AG10803 (cell line): Measurements from ENCODE around the gene CDK14.
"Not testable (repeated sequence)": the region's sequence is repeated elsewhere in the genome, so short reads cannot be mapped to it uniquely, and the experiment has no call there.

Source experiments
- DNase-seq: peaks from one replicate; pipeline ENCODE4 v3.0.0; 2010; ENCODE audit warnings: low read depth
- H3K4me3 ChIP-seq: 2 replicates; pipeline ENCODE4 v1.5.1; 2011; ENCODE audit warnings: mild to moderate bottlenecking, low read length, control low read depth
- TF ChIP-seq, protein P1 (sequence below): conservative IDR thresholded peaks from 2 replicates; pipeline ENCODE4 v1.5.1; 2011; ENCODE audit warnings: mild to moderate bottlenecking, low read length, control low read depth, inconsistent platforms

The CDK14 gene

GRCh38 chr7:90918303-90918702 lies 322.2 kb downstream of the CDK14 start:
- TF ChIP-seq, protein P1, sequence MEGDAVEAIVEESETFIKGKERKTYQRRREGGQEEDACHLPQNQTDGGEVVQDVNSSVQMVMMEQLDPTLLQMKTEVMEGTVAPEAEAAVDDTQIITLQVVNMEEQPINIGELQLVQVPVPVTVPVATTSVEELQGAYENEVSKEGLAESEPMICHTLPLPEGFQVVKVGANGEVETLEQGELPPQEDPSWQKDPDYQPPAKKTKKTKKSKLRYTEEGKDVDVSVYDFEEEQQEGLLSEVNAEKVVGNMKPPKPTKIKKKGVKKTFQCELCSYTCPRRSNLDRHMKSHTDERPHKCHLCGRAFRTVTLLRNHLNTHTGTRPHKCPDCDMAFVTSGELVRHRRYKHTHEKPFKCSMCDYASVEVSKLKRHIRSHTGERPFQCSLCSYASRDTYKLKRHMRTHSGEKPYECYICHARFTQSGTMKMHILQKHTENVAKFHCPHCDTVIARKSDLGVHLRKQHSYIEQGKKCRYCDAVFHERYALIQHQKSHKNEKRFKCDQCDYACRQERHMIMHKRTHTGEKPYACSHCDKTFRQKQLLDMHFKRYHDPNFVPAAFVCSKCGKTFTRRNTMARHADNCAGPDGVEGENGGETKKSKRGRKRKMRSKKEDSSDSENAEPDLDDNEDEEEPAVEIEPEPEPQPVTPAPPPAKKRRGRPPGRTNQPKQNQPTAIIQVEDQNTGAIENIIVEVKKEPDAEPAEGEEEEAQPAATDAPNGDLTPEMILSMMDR: no peak
- no peak for DNase-seq
- no peak overlapping the region for H3K4me3 ChIP-seq

- TF ChIP-seq, protein P1: no peak
- no peak overlapping the region for H3K4me3 ChIP-seq
- no peak for DNase-seq
Measured at GRCh38 chr7:90919816-90920215, 323.7 kb downstream of the CDK14 start.

GRCh38 chr7:90920336-90920735 lies 324.2 kb downstream of the CDK14 start:
- no peak overlapping the region for H3K4me3 ChIP-seq
- DNase-seq: no peak
- TF ChIP-seq, protein P1: no peak

DNA sequence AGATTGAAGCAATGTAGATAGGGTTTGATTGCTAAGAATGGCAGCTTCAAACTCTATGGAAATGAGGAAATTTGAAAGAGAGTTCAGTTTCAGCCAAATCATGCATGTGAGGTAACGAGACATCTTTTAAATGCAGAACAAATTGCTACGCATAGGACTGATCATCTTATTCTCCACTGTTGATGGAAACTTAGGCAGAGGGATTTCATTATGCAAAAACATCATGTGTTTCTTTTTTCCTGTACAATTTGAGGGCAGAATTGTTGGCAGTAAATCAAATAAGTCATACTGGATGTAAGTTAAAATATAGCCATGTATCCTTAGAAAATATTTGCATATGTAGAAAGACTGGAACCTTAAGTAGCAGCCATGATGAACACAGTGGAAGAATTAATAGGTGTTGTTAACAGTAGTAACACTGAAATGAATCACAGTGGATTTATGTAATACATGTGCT lies 327.4 kb downstream of the CDK14 start:
- TF ChIP-seq, protein P1: no peak

GRCh38 chr7:90928700-90929424 lies 332.7 kb downstream of the CDK14 start:
- not testable (repeated sequence) for H3K4me3 ChIP-seq, DNase-seq

More for the DNA sequence above, 327.4 kb downstream of the CDK14 start:
- H3K4me3 ChIP-seq: no peak overlapping the region
- DNase-seq: no peak

DNA sequence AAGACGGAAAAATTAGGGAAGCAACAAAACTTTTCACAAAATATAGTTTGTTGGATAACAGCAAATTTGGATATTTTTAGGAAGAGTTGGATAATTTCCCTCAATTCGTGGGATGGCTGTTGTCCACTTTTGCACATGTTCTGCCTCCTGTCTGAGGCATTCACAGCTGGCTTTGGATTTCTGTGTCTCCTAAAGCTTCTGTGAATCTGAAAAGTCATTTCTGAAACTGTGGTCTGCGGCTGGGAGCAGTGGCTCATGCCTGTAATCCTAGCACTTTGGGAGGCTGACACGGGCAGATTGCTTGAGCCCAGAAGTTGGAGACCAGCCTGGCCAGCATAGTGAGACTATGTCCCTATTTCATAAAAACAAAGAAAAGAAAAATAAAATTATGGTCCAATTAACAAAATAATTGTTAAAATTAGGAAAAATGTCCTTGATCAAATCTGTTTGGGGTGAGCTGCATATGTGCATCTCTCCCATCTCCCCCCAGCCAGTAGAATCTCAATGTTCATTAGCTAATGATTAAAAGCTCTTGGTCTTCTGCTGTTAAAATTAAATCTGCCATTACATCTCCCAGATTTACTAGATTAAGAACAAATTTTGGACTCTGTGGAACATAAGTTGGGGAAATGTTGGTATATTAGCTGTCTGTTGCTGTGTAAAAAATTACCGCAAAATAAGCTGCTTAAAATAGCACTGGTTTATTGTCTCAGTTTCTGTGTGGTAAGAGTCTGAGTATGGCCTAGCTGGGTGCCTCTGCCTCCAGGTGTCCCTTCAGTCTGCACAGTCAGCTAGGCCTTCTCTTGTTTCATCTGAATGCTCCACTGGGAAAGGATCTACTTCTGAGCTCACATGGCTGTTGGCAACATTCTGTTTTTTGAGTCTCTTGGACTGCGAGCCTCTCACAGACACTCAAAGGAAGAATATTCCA lies 336.1 kb downstream of the CDK14 start:
- H3K4me3 ChIP-seq: no peak overlapping the region
- DNase-seq: peak; percentile 75
- TF ChIP-seq, protein P1: no peak

- no peak for DNase-seq
- no peak overlapping the region for H3K4me3 ChIP-seq
- TF ChIP-seq, protein P1: no peak
Measured at GRCh38 chr7:90933041-90933440, 336.9 kb downstream of the CDK14 start.
